ENCODE data around the gene MORF4L2. TPM values are rescaled to one million over a fixed set of nuclear protein-coding genes. Genes with fewer than 3 reads are reported as not detected.
"Not testable (repeated sequence)": the region's sequence is repeated elsewhere in the genome, so short reads cannot be mapped to it uniquely, and the experiment has no call there.

Gene MORF4L2
- total and polyA plus RNA-seq, 2 donors (not counting 3 experiments of a cell fraction or from before 2014, with no cell fraction given) = 331 to 414 TPM

GRCh38 chrX:103663981-103664762 is 22.3 kb downstream of the MORF4L2 start:
- peak overlapping the region; percentile 4 for H3K4me2 ChIP-seq (ENCODE audit: insufficient read depth, low read length)
- no peaks in the 10 kb centered on the region for H3K9me1 ChIP-seq (replicated peaks; ENCODE audit: control insufficient read depth, extremely low read depth, insufficient read depth, low read length)
- intact Hi-C loops (cut with micrococcal nuclease) = no loop called here
- H3K9ac ChIP-seq (replicated peaks; ENCODE audit: extremely low read depth, insufficient read depth, low read length) = no peak overlapping the region
- no peaks in the 10 kb centered on the region for H3K4me1 ChIP-seq (ENCODE audit: control insufficient read depth, extremely low read depth, insufficient read depth, low read length)
- FAIRE-seq (no peak), DNase-seq (ENCODE audit: low read depth, low spot score) (no peak)
- H3K27me3 ChIP-seq (ENCODE audit: control insufficient read depth in 2 of 2, insufficient read depth in 2 of 2, low read length in 2 of 2) = no peaks in the 10 kb centered on the region
- BruUV-seq (replicated peaks) = no TSS peak
- H3K79me2 ChIP-seq (ENCODE audit: control insufficient read depth, insufficient read depth, low read length) = no peaks in the 10 kb centered on the region
- H3K9me3 ChIP-seq (replicated peaks; ENCODE audit: control insufficient read depth, insufficient read depth, low read length) = no peaks in the 10 kb centered on the region
- TF ChIP-seq FOS (IDR thresholded peaks at IDR 0.05; ENCODE audit: borderline replicate concordance, insufficient read depth, low read length) (no peak), GATA2 (IDR thresholded peaks at IDR 0.05; ENCODE audit: insufficient read depth, insufficient read length, low read depth, low read length) (no peak), POLR2AphosphoS5 (IDR thresholded peaks at IDR 0.05; ENCODE audit: insufficient read depth, low read depth, low read length) (no peak), MYC (IDR thresholded peaks at IDR 0.05; ENCODE audit: low read depth, low read length) (no peak), POLR2A (IDR thresholded peaks at IDR 0.05; ENCODE audit: low read depth, low read length) (no peak), JUN (IDR thresholded peaks at IDR 0.05; ENCODE audit: borderline replicate concordance, insufficient read depth, insufficient read length, low read depth) (no peak), CTCF (IDR thresholded peaks at IDR 0.05; ENCODE audit: extremely low read depth in 1 of 2, insufficient read depth in 1 of 2, low read depth in 1 of 2, low read length in 2 of 2) (no peak), MAX (IDR thresholded peaks at IDR 0.05; ENCODE audit: insufficient read depth, insufficient read length) (no peak), EZH2 (IDR thresholded peaks at IDR 0.05; ENCODE audit: borderline replicate concordance, low read depth, low read length, severe bottlenecking) (no peak)
- ChIA-PET CTCF (no interaction called here), POLR2A (no interaction called here)
- H3K4me3 ChIP-seq (replicated peaks in 1 of 3; ENCODE audit: insufficient read depth in 1 of 3, low read depth in 1 of 3, low read length in 3 of 3) = no peak overlapping the region
- no peaks in the 10 kb centered on the region for H3K36me3 ChIP-seq (ENCODE audit: control insufficient read depth in 2 of 2, extremely low read depth in 1 of 2, insufficient read depth in 2 of 2, low read length in 2 of 2)
- dilution Hi-C loops (cut with MboI; ENCODE audit: extremely low pct_ligation_motif_present, low sequenced_read_pairs) = no loop called here
- no peaks in the 10 kb centered on the region for H4K20me1 ChIP-seq (replicated peaks; ENCODE audit: control insufficient read depth, extremely low read depth, insufficient read depth, low read length)
- H3K27ac ChIP-seq (ENCODE audit: insufficient read depth, low read depth, low read length) = no peak overlapping the region
- peak overlapping the region; percentile 26 for H2AFZ ChIP-seq (ENCODE audit: low read depth, low read length)

GRCh38 chrX:103659460-103659859 is 27.0 kb downstream of the MORF4L2 start:
- peaks cover 15% of the 10 kb centered on the region for H3K4me1 ChIP-seq (ENCODE audit: control insufficient read depth, extremely low read depth, insufficient read depth, low read length)
- H3K27me3 ChIP-seq (ENCODE audit: control insufficient read depth in 2 of 2, insufficient read depth in 2 of 2, low read length in 2 of 2); H3K36me3 ChIP-seq (ENCODE audit: control insufficient read depth in 2 of 2, extremely low read depth in 1 of 2, insufficient read depth in 2 of 2, low read length in 2 of 2); FAIRE-seq; H3K9ac ChIP-seq (replicated peaks; ENCODE audit: extremely low read depth, insufficient read depth, low read length); H3K4me3 ChIP-seq (replicated peaks in 1 of 3; ENCODE audit: insufficient read depth in 1 of 3, low read depth in 1 of 3, low read length in 3 of 3); H4K20me1 ChIP-seq (replicated peaks; ENCODE audit: control insufficient read depth, extremely low read depth, insufficient read depth, low read length); POLR2A ChIA-PET; H3K79me2 ChIP-seq (ENCODE audit: control insufficient read depth, insufficient read depth, low read length); intact Hi-C loops (cut with micrococcal nuclease); CTCF ChIA-PET; H2AFZ ChIP-seq (ENCODE audit: low read depth, low read length); H3K27ac ChIP-seq (ENCODE audit: insufficient read depth, low read depth, low read length); H3K9me1 ChIP-seq (replicated peaks; ENCODE audit: control insufficient read depth, extremely low read depth, insufficient read depth, low read length); dilution Hi-C loops (cut with MboI; ENCODE audit: extremely low pct_ligation_motif_present, low sequenced_read_pairs); DNase-seq (ENCODE audit: low read depth, low spot score); BruUV-seq (replicated peaks); H3K4me2 ChIP-seq (ENCODE audit: insufficient read depth, low read length); H3K9me3 ChIP-seq (replicated peaks; ENCODE audit: control insufficient read depth, insufficient read depth, low read length): not testable (repeated sequence)

All from endothelial cell of umbilical vein (primary cell).